Measurements from ENCODE around the gene PDIK1L. TPM values are rescaled to one million over a fixed set of nuclear protein-coding genes. Genes with fewer than 3 reads are reported as not detected.
A peak's percentile ranks its signal among the peaks of the same experiment; 100 is the strongest.

The PDIK1L gene
- total and polyA plus RNA-seq, 2 donors (not counting 3 experiments of a cell fraction or from before 2014, with no cell fraction given) = 1.6 to 5.6 TPM

GRCh38 chr1:26169669-26170471 is 58.2 kb downstream of the PDIK1L start, which contains the start of gene ZNF593:
Gene ZNF593, plus strand, starts transcription at chr1:26169908. Its CDS starts 76 bp downstream, at chr1:26169984.
- H3K4me3 ChIP-seq (replicated peaks in 1 of 3; ENCODE audit: insufficient read depth in 1 of 3, low read depth in 1 of 3, low read length in 3 of 3) = peak within 1 kb of the TSS; percentile 46 to 72 (median 67)
- no peaks in the 10 kb centered on the region for H3K27me3 ChIP-seq (ENCODE audit: control insufficient read depth in 2 of 2, insufficient read depth in 2 of 2, low read length in 2 of 2)
- FAIRE-seq (peak; percentile 96), DNase-seq (ENCODE audit: low read depth, low spot score) (peak; percentile 88)
- no peaks in the 10 kb centered on the region for H4K20me1 ChIP-seq (replicated peaks; ENCODE audit: control insufficient read depth, extremely low read depth, insufficient read depth, low read length)
- CTCF ChIA-PET = interaction anchor here (0.7 to 3.7 kb wide), 43 partner anchors 8 to 247 kb away, joined by 3 to 48 read pairs (median 5); partner anchors contain the start of genes CATSPER4, CEP85, CNKSR1 and FAM110D
- H3K27ac ChIP-seq (ENCODE audit: insufficient read depth, low read depth, low read length) = peak within 1 kb of the TSS; percentile 47
- no peaks in the 10 kb centered on the region for H3K4me1 ChIP-seq (ENCODE audit: control insufficient read depth, extremely low read depth, insufficient read depth, low read length)
- no peaks in the 10 kb centered on the region for H3K9me1 ChIP-seq (replicated peaks; ENCODE audit: control insufficient read depth, extremely low read depth, insufficient read depth, low read length)
- dilution Hi-C loops (cut with MboI; ENCODE audit: extremely low pct_ligation_motif_present, low sequenced_read_pairs) (no loop called here), intact Hi-C loops (cut with micrococcal nuclease) (loop anchor here (1.0 kb wide), 4 partner anchors 64 to 193 kb away; partner anchors contain the start of gene CEP85)
- H3K4me2 ChIP-seq (ENCODE audit: insufficient read depth, low read length) = peak within 1 kb of the TSS; percentile 60
- peak within 1 kb of the TSS; percentile 74 for H3K9ac ChIP-seq (replicated peaks; ENCODE audit: extremely low read depth, insufficient read depth, low read length)
- peak within 1 kb of the TSS; percentile 77 for H2AFZ ChIP-seq (ENCODE audit: low read depth, low read length)
- no peaks in the 10 kb centered on the region for H3K9me3 ChIP-seq (replicated peaks; ENCODE audit: control insufficient read depth, insufficient read depth, low read length)
- POLR2A ChIA-PET = no interaction called here
- H3K36me3 ChIP-seq (ENCODE audit: control insufficient read depth in 2 of 2, extremely low read depth in 1 of 2, insufficient read depth in 2 of 2, low read length in 2 of 2) = no peaks in the 10 kb centered on the region
- peaks cover 2% of the 10 kb centered on the region for H3K79me2 ChIP-seq (ENCODE audit: control insufficient read depth, insufficient read depth, low read length)
- TSS peak; percentile 93 for BruUV-seq (replicated peaks)
- TF ChIP-seq POLR2A (IDR thresholded peaks at IDR 0.05; ENCODE audit: low read depth, low read length) = peak; percentile 88
- TF ChIP-seq CTCF (IDR thresholded peaks at IDR 0.05; ENCODE audit: extremely low read depth in 1 of 2, insufficient read depth in 1 of 2, low read depth in 1 of 2, low read length in 2 of 2) = peak; percentile 92 to 99
- TF ChIP-seq JUN (IDR thresholded peaks at IDR 0.05; ENCODE audit: borderline replicate concordance, insufficient read depth, insufficient read length, low read depth) = peak; percentile 82
- TF ChIP-seq EZH2 (IDR thresholded peaks at IDR 0.05; ENCODE audit: borderline replicate concordance, low read depth, low read length, severe bottlenecking) = no peak
- no peak for TF ChIP-seq GATA2 (IDR thresholded peaks at IDR 0.05; ENCODE audit: insufficient read depth, insufficient read length, low read depth, low read length)
- peak; percentile 27 for TF ChIP-seq FOS (IDR thresholded peaks at IDR 0.05; ENCODE audit: borderline replicate concordance, insufficient read depth, low read length)
- peak; percentile 76 for TF ChIP-seq MAX (IDR thresholded peaks at IDR 0.05; ENCODE audit: insufficient read depth, insufficient read length)
- peak; percentile 92 for TF ChIP-seq POLR2AphosphoS5 (IDR thresholded peaks at IDR 0.05; ENCODE audit: insufficient read depth, low read depth, low read length)
- peak; percentile 89 for TF ChIP-seq MYC (IDR thresholded peaks at IDR 0.05; ENCODE audit: low read depth, low read length)
